Hippocampal formation (tissue), 2 donors: ENCODE results near the gene P3H4.

Source experiments
- DNase-seq, 2 donors: peaks; one replicate each; lab custom pipeline; 2025; lab: John Stamatoyannopoulos, UW

The P3H4 gene

GRCh38 chr17:41821776-41822175 lies 10.0 kb upstream of the P3H4 start:
- no peak for DNase-seq

- no peak for DNase-seq
Measured at GRCh38 chr17:41818024-41818423, 6.3 kb upstream of the P3H4 start.

GRCh38 chr17:41816637-41817320 lies 5.0 kb upstream of the P3H4 start:
- no peak for DNase-seq

GRCh38 chr17:41814195-41814594 lies 2.4 kb upstream of the P3H4 start:
- DNase-seq, result no peak

- DNase-seq, result no peak
Measured at GRCh38 chr17:41813699-41814124, 2.0 kb upstream of the P3H4 start.

GRCh38 chr17:41813152-41813680 lies 1.5 kb upstream of the P3H4 start:
- no peak for DNase-seq

GRCh38 chr17:41812381-41813151 lies 817 bp upstream of the P3H4 start, which contains the start of gene FKBP10:
Gene FKBP10 (plus strand): TSS chr17:41813004. CDS start chr17:41813035, 31 bp downstream.
- DNase-seq, result peak; percentile 14 to 43

GRCh38 chr17:41810659-41811548 lies 845 bp downstream of the P3H4 start:
- DNase-seq, result no peak

GRCh38 chr17:41806685-41807445 lies 4.9 kb downstream of the P3H4 start:
- no peak for DNase-seq

- DNase-seq, result no peak
Measured at GRCh38 chr17:41803049-41804020, 8.4 kb downstream of the P3H4 start.

GRCh38 chr17:41801374-41802271 lies 10.1 kb downstream of the P3H4 start:
- peak; percentile 52 to 71 for DNase-seq

GRCh38 chr17:41800601-41801373 lies 11.0 kb downstream of the P3H4 start:
- DNase-seq, result no peak

- DNase-seq, result no peak
Measured at GRCh38 chr17:41799366-41799765, 12.4 kb downstream of the P3H4 start.

- DNase-seq, result no peak
Measured at GRCh38 chr17:41797377-41797776, 14.4 kb downstream of the P3H4 start.

GRCh38 chr17:41796121-41796895 lies 15.4 kb downstream of the P3H4 start:
- DNase-seq, result no peak

- DNase-seq, result no peak
Measured at GRCh38 chr17:41794540-41794975, 17.2 kb downstream of the P3H4 start.

- DNase-seq, result no peak
Measured at GRCh38 chr17:41793784-41794539, 17.8 kb downstream of the P3H4 start.
